OCI-LY7 (cell line): Measurements from ENCODE around the gene GAP43. TPM values are rescaled to one million over a fixed set of nuclear protein-coding genes. Genes with fewer than 3 reads are reported as not detected.

ENCODE experiments used
- BruUV-seq: library from RNA; stranded (reverse); fragments of 400-500 nt; replicated peaks from 2 replicates; lab custom pipeline; 2021; lab: Mats Ljungman, UMichigan
- CTCF ChIA-PET: fragments of 300-600 bp; sonication (Branson Sonifier 250); formaldehyde crosslinking; loops from one replicate; lab custom pipeline; 2022; ENCODE audit warnings: antibody characterized with exemption; ENCODE audit not compliant: unreplicated experiment; lab: Charles Lee
- POLR2A ChIA-PET: fragments of 300-600 bp; sonication (Branson Sonifier 250); formaldehyde crosslinking; loops from one replicate; lab custom pipeline; 2022; ENCODE audit warnings: antibody characterized with exemption; lab: Charles Lee
- DNase-seq: peaks from one replicate; pipeline ENCODE4 v3.0.0-alpha.2; 2015; ENCODE audit warnings: low spot score
- H2AFZ ChIP-seq: fragments of 200-600 bp; sonication (generic), shearing (Covaris generic); 2 replicates; pipeline ENCODE4 v1.6.1; 2014; ENCODE audit warnings: mild to moderate bottlenecking, antibody characterized with exemption, low read length, moderate library complexity
- H3K27ac ChIP-seq: fragments of 200-600 bp; sonication (generic); 2 replicates; pipeline ENCODE4 v1.5.1; 2014; ENCODE audit warnings: mixed run types, low read depth, mild to moderate bottlenecking, moderate library complexity, low read length, inconsistent platforms; ENCODE audit not compliant: poor library complexity, severe bottlenecking
- H3K36me3 ChIP-seq: fragments of 200-600 bp; sonication (generic); 2 replicates; pipeline ENCODE4 v1.6.1; 2014; ENCODE audit warnings: mild to moderate bottlenecking, antibody characterized with exemption, low read length, moderate library complexity, mixed read lengths; ENCODE audit not compliant: insufficient read depth
- H3K4me1 ChIP-seq: fragments of 200-600 bp; sonication (generic); 2 replicates; pipeline ENCODE4 v1.5.1; 2014; ENCODE audit warnings: mild to moderate bottlenecking, low read length; ENCODE audit not compliant: insufficient read depth, poor library complexity, severe bottlenecking
- H3K4me2 ChIP-seq: fragments of 200-600 bp; sonication (generic); 2 replicates; pipeline ENCODE4 v1.6.1; 2014; ENCODE audit warnings: mild to moderate bottlenecking, low read length
- H3K4me3 ChIP-seq: fragments of 200-600 bp; sonication (generic); 2 replicates; pipeline ENCODE4 v1.5.1; 2014; ENCODE audit warnings: mild to moderate bottlenecking, low read depth, low read length; ENCODE audit not compliant: poor library complexity, severe bottlenecking
- H3K79me2 ChIP-seq: fragments of 200-600 bp; sonication (generic); 2 replicates; pipeline ENCODE4 v1.6.1; 2016; ENCODE audit warnings: low read depth, mild to moderate bottlenecking, low read length, moderate library complexity, mixed read lengths; ENCODE audit not compliant: insufficient read depth
- H3K9me2 ChIP-seq: fragments of 200-600 bp; sonication (generic); 2 replicates; pipeline ENCODE4 v1.6.1; 2016; ENCODE audit warnings: mild to moderate bottlenecking, low read length, mixed read lengths; ENCODE audit not compliant: insufficient read depth
- H3K9me3 ChIP-seq: fragments of 200-600 bp; sonication (generic); 2 replicates; pipeline ENCODE4 v1.6.1; 2014; ENCODE audit warnings: mild to moderate bottlenecking, mixed run types, low read length, mixed read lengths
- H4K20me1 ChIP-seq: fragments of 200-600 bp; sonication (generic); 2 replicates; pipeline ENCODE4 v1.6.1; 2014; ENCODE audit warnings: mild to moderate bottlenecking, antibody characterized with exemption, low read length, moderate library complexity, mixed read lengths; ENCODE audit not compliant: insufficient read depth
- EZH2phosphoT487 ChIP-seq: fragments of 200-600 bp; sonication (generic); IDR thresholded peaks from 2 replicates; pipeline ENCODE4 v1.6.1; 2018; ENCODE audit warnings: low read depth, borderline replicate concordance, mild to moderate bottlenecking, mixed run types, antibody characterized with exemption, low read length, moderate library complexity, mixed read lengths
- intact Hi-C: fragments of 100-400 bp; cut with micrococcal nuclease; formaldehyde crosslinking; loops from one replicate; pipeline ENCODE4 v1.10.0; 2022; ENCODE audit not compliant: unreplicated experiment
- total RNA-seq, 2 experiments: library from RNA; depleted of rRNA in 1 of 2; stranded (reverse); fragments of >200 nt in 1 of 2; shearing (Covaris generic) in 1 of 2; gene quantifications; 2 replicates each; pipeline ENCODE4 v1.2.3, GENCODE V29; 2014 to 2022
- TF ChIP-seq, protein P1 (sequence below): fragments of 200-600 bp; sonication (generic); conservative IDR thresholded peaks from 2 replicates; pipeline ENCODE4 v1.5.1; 2014; ENCODE audit warnings: mild to moderate bottlenecking, antibody characterized with exemption, low read length, moderate library complexity, mixed read lengths

The GAP43 gene
- total RNA-seq, 2 experiments from 2014 or later = not detected

DNA sequence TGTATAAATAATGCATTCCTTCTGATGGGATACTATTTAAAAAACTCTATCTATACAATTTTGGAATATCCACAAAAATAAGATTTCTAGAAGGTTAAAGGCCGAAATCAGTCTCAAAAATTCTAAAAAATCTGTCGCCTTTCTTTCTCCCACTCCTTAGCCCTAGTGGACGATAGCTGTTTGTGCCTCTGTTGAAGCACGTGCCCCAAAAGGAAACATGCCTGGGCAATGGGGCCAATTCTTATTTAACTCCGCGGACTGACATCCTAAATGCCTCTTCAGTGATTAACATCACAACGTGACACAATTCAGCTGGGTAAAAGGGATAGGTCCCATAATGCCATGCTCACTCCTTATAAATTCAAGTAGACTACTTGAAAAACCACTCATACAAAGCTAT lies 65.1 kb downstream of the GAP43 start:
- intact Hi-C loops = no loop called here

DNA sequence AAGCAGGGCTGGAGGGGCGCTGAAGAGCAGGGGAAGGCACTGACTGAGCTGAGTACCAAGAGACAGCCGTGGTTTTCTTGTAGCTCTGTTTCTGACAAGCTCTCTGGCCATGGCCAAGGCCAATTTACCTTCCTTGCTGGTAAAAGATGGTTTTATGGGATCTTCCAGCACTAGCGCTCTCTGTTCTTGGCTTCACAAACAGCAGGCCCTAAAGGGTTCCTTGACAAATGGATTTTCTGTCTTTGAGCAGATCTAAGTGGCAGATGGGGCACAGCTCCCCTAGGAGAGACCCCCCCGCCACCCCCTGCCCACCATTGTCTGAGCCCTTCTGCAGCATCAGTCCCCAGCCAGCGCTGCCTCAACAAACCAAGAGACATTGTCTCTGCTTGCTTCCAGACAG lies 66.6 kb downstream of the GAP43 start:
- Histone ChIP-seq H3K79me2 (no peaks in the 10 kb centered on the region), H3K4me3 (no peak overlapping the region), H2AFZ (no peak overlapping the region), H3K4me2 (no peak overlapping the region), H3K9me3 (no peaks in the 10 kb centered on the region), H3K27ac (no peak overlapping the region), H3K36me3 (no peaks in the 10 kb centered on the region), H3K9me2 (no peaks in the 10 kb centered on the region), H4K20me1 (no peaks in the 10 kb centered on the region), H3K4me1 (no peaks in the 10 kb centered on the region)
- intact Hi-C loops = loop anchor here (5.0 kb wide), 2 partner anchors 92 to 648 kb away; no protein-coding TSS in a partner anchor
- DNase-seq = no peak
- BruUV-seq = no TSS peak
- ChIA-PET CTCF (no interaction called here), POLR2A (no interaction called here)
- no peak for TF ChIP-seq EZH2phosphoT487
- TF ChIP-seq, protein P1, sequence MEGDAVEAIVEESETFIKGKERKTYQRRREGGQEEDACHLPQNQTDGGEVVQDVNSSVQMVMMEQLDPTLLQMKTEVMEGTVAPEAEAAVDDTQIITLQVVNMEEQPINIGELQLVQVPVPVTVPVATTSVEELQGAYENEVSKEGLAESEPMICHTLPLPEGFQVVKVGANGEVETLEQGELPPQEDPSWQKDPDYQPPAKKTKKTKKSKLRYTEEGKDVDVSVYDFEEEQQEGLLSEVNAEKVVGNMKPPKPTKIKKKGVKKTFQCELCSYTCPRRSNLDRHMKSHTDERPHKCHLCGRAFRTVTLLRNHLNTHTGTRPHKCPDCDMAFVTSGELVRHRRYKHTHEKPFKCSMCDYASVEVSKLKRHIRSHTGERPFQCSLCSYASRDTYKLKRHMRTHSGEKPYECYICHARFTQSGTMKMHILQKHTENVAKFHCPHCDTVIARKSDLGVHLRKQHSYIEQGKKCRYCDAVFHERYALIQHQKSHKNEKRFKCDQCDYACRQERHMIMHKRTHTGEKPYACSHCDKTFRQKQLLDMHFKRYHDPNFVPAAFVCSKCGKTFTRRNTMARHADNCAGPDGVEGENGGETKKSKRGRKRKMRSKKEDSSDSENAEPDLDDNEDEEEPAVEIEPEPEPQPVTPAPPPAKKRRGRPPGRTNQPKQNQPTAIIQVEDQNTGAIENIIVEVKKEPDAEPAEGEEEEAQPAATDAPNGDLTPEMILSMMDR = no peak

More for the DNA sequence above, 65.1 kb downstream of the GAP43 start:
- DNase-seq = no peak
- ChIA-PET POLR2A (no interaction called here), CTCF (interaction anchor here (0.5 kb wide), 1 partner anchor 183 kb away, joined by 3 read pairs; no protein-coding TSS in a partner anchor)
- Histone ChIP-seq H3K27ac (no peak overlapping the region), H3K4me3 (no peak overlapping the region), H3K79me2 (no peaks in the 10 kb centered on the region), H3K4me2 (no peak overlapping the region), H3K9me2 (no peaks in the 10 kb centered on the region), H3K36me3 (no peaks in the 10 kb centered on the region), H4K20me1 (no peaks in the 10 kb centered on the region), H3K9me3 (no peaks in the 10 kb centered on the region), H2AFZ (no peak overlapping the region), H3K4me1 (no peaks in the 10 kb centered on the region)
- TF ChIP-seq, protein P1 = no peak
- no peak for TF ChIP-seq EZH2phosphoT487
- BruUV-seq = no TSS peak

DNA sequence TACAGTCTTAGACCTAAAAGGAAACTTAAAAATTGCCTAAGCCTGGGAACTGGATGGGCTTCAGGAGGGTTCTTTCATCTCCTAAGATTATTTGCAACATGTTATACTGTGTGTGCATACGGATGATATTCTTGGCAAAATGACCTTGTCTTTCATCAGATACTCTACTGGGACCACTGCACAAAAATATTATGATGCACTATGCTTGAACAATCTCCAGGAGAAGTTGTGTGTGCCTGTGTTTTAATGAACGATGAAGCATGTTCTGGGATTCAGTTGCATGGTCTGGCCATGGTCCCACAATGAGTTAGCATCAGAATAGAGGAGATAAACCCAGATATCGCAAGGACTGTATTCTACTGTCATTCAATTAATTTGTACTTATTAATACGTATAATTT lies 68.7 kb downstream of the GAP43 start:
- ChIA-PET CTCF (no interaction called here), POLR2A (interaction anchor here (0.7 to 1.3 kb wide), 3 partner anchors 19 to 135 kb away, joined by 3 read pairs; no protein-coding TSS in a partner anchor)
- Histone ChIP-seq H4K20me1 (no peaks in the 10 kb centered on the region), H3K9me2 (no peaks in the 10 kb centered on the region), H3K36me3 (no peaks in the 10 kb centered on the region), H3K27ac (no peak overlapping the region), H3K4me3 (no peak overlapping the region), H2AFZ (no peak overlapping the region), H3K4me1 (no peaks in the 10 kb centered on the region), H3K79me2 (no peaks in the 10 kb centered on the region), H3K4me2 (no peak overlapping the region), H3K9me3 (no peaks in the 10 kb centered on the region)
- no peak for TF ChIP-seq EZH2phosphoT487
- TF ChIP-seq, protein P1 = no peak
- no peak for DNase-seq
- intact Hi-C loops = loop anchor here (2.0 to 5.0 kb wide), 3 partner anchors 90 to 650 kb away; no protein-coding TSS in a partner anchor
- no TSS peak for BruUV-seq
